Upper lobe of left lung (tissue), 4 donors: Measurements from ENCODE around the gene MSS51.

ENCODE experiments used
- EP300 ChIP-seq, 4 donors: sonication (generic); formaldehyde crosslinking; IDR thresholded peaks; one replicate each; pipeline ENCODE4 v1.5.1; 2017; ENCODE audit warnings: antibody characterized with exemption in 4 of 4, control low read depth in 2 of 4
- POLR2AphosphoS5 ChIP-seq, 2 donors: sonication (generic); formaldehyde crosslinking; IDR thresholded peaks; one replicate each; pipeline ENCODE4 v1.5.1; 2017; ENCODE audit warnings: antibody characterized with exemption in 2 of 2
- TF ChIP-seq, protein P1 (sequence below), 6 experiments: fragments of 450-650 bp in 4 of 6; fragments of 200-600 bp in 2 of 6; sonication (generic) in 2 of 6; IDR thresholded peaks; one replicate each; pipeline ENCODE4 v1.5.1; 2016 to 2019; ENCODE audit warnings: antibody characterized with exemption in 6 of 6

DNA sequence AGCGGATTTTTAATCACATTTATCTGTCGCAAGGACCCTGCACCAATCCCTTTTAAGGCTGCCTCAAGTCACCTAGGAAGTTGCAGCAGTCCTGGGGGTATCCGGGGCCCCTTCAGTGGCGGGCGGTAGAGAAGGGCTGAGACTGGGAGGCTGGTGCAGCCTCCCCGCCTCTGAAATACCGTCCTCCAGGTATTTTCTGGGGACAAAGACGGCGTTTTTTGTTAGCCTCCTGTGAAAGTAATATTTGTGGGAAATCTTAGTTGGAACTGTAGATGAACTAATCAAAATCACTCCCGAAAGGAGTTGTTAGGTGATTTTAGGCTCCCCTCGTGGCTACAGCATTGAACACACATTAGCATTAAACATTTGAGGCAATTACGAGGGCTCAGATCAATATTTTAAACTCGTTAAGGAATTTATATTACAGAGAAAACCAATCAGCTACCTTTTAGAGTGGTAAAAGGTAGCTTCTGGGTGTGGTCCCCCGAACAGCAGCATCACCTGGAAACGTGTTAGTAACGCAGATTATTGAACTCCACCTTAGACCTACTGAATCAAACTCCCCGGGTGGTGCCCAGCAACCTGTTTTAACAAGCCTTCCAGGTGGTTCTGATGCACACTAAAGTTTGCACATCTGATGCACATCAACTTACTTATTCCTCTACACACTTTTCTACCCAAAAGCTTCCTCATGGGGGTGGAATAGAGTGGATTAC lies 19.0 kb downstream of the MSS51 start:
- TF ChIP-seq, protein P1, sequence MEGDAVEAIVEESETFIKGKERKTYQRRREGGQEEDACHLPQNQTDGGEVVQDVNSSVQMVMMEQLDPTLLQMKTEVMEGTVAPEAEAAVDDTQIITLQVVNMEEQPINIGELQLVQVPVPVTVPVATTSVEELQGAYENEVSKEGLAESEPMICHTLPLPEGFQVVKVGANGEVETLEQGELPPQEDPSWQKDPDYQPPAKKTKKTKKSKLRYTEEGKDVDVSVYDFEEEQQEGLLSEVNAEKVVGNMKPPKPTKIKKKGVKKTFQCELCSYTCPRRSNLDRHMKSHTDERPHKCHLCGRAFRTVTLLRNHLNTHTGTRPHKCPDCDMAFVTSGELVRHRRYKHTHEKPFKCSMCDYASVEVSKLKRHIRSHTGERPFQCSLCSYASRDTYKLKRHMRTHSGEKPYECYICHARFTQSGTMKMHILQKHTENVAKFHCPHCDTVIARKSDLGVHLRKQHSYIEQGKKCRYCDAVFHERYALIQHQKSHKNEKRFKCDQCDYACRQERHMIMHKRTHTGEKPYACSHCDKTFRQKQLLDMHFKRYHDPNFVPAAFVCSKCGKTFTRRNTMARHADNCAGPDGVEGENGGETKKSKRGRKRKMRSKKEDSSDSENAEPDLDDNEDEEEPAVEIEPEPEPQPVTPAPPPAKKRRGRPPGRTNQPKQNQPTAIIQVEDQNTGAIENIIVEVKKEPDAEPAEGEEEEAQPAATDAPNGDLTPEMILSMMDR (IDR thresholded peaks at IDR 0.05) = peak in 3 of 6 experiments; percentile 3 to 19 (median 8)
- TF ChIP-seq POLR2AphosphoS5 (IDR thresholded peaks at IDR 0.05) (no peak), EP300 (IDR thresholded peaks at IDR 0.05) (no peak)
